GM21619 (cell line): ENCODE results near the gene FARS2.
"Not testable (repeated sequence)": the region's sequence is repeated elsewhere in the genome, so short reads cannot be mapped to it uniquely, and the experiment has no call there.

ENCODE experiments used
- ATAC-seq: cut with Tn5 transposase; IDR thresholded peaks from one replicate; pipeline ENCODE4 v1.9.1; 2021; ENCODE audit not compliant: unreplicated experiment

The FARS2 gene

GRCh38 chr6:5656226-5656625, 394.9 kb downstream of the FARS2 start:
- ATAC-seq, result no peak

- ATAC-seq, result not testable (repeated sequence)
Measured at GRCh38 chr6:5656695-5657094, 395.4 kb downstream of the FARS2 start.

GRCh38 chr6:5657684-5658430, 396.5 kb downstream of the FARS2 start:
- ATAC-seq, result no peak

- no peak for ATAC-seq
Measured at GRCh38 chr6:5659467-5659866, 398.2 kb downstream of the FARS2 start.

- ATAC-seq, result no peak
Measured at GRCh38 chr6:5660772-5661171, 399.5 kb downstream of the FARS2 start.

DNA sequence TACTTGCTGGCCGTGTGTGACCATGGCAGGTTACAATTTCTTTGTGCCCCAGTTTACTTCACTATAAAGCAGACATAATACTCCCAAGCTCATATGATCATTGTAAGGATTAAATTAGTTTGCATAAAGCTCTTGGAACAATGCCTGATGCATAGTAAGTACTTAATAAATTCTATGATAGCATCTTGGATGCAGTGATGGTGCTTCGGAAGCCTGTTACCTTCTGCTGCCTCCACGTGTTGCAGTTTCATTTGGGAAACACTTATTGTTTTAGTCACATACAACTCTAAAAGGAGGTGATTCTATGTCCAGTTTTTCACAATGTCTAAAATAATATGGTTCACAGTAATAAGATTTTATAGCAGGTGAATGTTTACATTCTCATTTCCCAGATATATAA, 401.5 kb downstream of the FARS2 start:
- ATAC-seq, result no peak

DNA sequence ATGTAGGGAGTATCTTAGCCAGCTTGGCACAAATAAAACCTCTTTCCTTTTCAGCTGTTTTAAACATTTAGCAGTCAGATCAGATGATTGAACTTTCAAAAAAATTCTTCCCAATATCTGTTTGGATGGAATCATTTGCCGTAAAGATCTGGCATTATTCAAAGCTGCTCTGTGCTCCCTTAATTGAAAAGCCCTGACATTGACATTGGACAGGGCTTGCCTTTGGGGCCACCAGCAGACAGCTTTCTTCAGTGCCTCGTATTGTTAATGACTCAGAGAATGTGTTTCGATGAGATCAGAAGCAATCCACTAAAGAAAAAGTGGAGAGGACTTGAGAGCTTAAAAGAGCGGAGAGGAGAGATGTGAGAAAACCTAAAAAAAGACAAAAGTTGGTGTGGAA, 401.9 kb downstream of the FARS2 start:
- ATAC-seq, result no peak

DNA sequence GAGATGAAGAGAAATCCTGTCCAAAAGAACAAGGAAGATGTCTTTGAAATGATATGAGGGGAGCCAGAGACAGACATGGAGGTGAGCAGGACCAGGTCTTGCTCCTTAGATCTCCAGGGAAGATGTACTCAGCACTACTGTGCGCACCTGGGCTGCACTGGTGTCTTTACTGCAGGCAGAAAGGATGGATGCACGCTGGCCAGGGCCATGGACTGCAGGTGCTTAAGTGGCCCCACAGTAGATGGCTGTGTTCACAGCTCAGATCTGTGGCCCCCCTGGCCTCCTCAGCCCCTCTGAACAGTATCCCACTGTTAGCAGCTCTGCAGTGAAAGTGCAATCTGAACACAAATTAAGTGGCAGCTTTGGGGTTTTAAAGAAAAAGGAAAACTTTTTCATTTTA, 402.4 kb downstream of the FARS2 start:
- no peak for ATAC-seq

GRCh38 chr6:5664149-5664548, 402.8 kb downstream of the FARS2 start:
- no peak for ATAC-seq

GRCh38 chr6:5665173-5665572, 403.9 kb downstream of the FARS2 start:
- ATAC-seq, result no peak

GRCh38 chr6:5665667-5666066, 404.4 kb downstream of the FARS2 start:
- ATAC-seq, result no peak

DNA sequence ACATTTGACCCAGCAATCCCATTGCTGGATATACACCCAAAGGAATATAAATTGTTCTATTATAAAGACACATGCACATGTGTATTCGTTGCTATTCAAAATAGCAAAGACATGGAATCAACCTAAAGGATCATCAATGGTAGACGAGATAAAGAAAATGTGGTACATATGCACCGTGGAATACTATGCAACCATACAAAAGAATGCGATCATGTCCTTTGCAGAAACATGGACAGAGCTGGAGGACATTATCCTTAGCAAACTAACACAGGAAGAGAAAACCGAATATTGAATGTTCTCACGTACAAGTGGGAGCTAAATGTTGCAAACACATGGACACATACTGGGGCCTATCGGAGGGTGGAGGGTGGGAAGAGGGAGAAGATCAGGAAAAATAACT, 405.4 kb downstream of the FARS2 start:
- ATAC-seq, result no peak

DNA sequence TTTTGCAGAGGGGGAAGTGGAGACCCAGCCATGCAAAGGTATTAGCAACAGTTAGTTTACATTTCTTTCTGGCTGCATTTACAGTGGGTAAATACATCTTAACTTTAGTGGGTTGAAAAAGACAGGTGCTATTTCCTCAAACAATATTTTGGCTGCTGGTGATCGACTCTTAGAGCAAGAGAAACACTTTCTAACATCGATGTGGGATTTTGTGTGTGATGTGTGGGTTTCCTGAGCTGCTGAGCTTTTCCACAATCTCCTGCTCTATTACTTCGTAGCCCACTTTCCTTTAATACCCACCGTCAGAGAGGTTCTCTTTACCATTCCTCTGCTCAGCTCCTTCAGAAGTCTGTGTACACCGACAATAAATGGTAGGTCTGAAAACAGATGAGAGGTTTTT, 406.4 kb downstream of the FARS2 start:
- ATAC-seq, result no peak

DNA sequence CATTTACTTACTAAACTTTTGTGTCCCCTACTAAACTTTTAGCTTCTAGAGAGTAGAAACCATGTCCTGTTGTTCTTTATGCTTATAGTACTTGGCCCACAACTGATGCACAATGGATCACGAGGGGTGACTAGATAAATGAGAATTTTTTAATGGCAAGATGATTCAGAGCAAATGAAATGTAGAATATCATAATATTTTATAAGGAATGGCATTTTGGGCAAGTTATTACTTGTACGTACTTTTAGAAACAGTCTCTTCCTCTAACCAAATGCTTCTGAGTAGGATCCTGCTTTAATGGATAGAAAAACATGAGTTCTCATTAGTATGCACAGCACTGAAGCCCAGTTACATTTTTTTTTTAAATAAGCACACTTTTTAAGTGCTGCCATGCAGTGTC, 409.1 kb downstream of the FARS2 start:
- ATAC-seq, result no peak

- ATAC-seq, result no peak
Measured at GRCh38 chr6:5670811-5671561, 409.7 kb downstream of the FARS2 start.

DNA sequence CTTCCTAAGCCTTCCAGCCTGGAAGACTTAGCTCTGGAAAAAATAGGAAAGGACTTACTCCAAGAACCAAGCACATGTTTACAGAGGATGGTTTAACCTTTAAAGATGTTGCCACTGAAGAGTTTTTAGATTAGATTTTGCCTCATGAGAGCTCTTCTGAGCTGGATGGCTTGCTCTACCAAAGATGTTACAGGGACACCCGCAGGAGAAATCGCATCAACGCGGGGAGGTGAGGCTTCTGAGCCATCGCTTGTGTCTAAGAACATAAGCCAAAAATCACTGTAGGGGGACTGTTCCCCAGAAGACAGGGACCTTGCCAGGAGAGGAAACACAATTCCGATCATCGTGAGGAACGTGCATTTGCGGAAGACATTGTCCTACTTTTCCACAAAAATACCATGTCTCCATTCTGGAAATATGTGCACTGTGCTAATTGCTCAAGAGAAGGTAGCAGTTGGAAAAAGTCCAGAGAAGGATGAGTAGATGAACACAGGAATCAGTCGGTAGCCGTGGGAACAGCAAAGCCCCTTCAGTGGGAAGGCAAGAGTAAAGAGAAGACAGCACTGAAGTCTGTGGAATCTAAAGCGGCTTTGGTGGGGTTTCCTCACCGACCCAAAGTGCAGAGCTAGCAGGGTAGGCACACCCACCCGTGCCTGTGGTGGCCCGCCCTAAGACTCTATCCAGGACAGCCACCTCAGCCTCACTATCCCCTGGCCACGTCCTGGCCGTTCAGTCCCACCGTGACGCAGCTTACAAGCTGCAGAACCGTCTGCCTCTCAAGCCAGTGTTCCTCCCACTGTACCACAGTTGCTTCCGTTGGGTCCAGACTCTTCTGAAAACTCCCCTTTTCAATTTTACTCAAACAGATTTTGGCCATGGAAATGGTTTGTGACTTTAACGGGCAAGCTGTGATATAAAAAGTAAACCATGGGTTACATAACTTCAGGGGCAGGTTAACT, 410.6 kb downstream of the FARS2 start:
- ATAC-seq, result no peak

DNA sequence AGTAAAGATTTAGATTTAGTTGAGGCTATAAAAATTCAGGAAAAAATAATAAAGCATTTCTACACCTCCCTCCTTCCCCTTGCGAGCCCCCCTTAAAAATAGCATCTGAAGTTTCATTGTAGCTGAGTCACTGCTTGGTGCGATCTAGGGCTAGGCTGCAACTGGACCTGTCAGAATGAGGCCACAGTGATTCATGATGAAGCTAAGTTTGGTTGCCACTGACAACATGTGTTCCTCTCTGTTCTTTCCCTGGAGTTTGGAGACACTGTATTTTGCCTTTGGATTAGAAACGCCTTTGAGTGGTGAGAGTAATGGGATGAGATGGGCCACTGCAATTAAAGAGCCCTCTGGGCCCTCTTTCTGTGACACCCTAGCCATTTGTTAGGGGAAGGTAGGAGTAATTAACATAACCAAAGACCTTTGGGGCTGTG, 411.3 kb downstream of the FARS2 start:
- ATAC-seq, result no peak

- no peak for ATAC-seq
Measured at GRCh38 chr6:5673019-5673790, 411.9 kb downstream of the FARS2 start.

DNA sequence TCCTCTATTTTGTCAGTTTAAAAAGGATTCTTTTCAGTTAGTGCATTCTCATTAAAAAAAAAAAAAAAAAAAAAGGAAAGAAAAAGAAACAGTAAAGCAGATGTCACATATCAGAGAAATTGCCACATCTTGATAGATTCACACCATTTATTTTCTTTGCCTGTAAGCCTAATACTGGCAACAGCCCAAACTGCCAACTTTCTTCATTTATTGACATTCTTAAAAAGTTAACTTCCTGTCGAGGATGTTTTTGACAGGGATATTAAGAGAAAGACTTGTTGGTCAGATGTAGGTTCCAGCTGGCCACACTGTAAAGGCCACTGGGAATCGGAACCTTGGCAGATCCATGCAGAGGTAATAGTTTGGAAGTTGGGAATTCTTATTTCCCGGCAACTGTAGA, 412.8 kb downstream of the FARS2 start:
- ATAC-seq, result no peak

DNA sequence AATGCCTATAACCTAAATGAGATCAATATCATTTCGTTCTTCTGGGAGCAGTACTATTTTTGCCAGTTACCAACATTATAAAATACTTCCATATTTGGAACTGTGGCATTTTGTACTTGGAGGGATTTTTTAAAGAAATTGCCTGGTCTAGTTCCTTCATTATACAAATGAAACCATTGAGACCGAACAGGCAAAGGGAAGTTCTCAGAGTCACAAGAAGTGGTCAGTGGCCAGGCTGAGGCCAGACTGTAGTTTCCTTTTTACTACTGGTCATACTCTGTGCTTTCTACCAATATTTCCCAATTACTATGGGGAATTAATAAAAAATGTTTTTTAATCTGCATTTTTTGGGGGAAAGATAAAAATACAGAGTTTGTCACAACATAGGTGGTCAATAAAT, 413.4 kb downstream of the FARS2 start:
- ATAC-seq, result no peak

- ATAC-seq, result no peak
Measured at GRCh38 chr6:5676701-5677100, 415.4 kb downstream of the FARS2 start.
